Daoy (cell line): ENCODE data around the gene SLC24A1. TPM values are rescaled to one million over a fixed set of nuclear protein-coding genes. Genes with fewer than 3 reads are reported as not detected.

ENCODE experiments used
- DNase-seq: peaks from one replicate; pipeline ENCODE4 v3.0.0-alpha.2; 2015; ENCODE audit warnings: low read depth
- total RNA-seq: library from RNA; depleted of rRNA; stranded (reverse); fragments of >200 nt; shearing (Covaris generic); gene quantifications from 2 replicates; pipeline ENCODE4 v1.2.3, GENCODE V29; 2014; rRNA removed

SLC24A1 gene
- total RNA-seq, 1 experiment from 2014 or later: 2.9 TPM

DNA sequence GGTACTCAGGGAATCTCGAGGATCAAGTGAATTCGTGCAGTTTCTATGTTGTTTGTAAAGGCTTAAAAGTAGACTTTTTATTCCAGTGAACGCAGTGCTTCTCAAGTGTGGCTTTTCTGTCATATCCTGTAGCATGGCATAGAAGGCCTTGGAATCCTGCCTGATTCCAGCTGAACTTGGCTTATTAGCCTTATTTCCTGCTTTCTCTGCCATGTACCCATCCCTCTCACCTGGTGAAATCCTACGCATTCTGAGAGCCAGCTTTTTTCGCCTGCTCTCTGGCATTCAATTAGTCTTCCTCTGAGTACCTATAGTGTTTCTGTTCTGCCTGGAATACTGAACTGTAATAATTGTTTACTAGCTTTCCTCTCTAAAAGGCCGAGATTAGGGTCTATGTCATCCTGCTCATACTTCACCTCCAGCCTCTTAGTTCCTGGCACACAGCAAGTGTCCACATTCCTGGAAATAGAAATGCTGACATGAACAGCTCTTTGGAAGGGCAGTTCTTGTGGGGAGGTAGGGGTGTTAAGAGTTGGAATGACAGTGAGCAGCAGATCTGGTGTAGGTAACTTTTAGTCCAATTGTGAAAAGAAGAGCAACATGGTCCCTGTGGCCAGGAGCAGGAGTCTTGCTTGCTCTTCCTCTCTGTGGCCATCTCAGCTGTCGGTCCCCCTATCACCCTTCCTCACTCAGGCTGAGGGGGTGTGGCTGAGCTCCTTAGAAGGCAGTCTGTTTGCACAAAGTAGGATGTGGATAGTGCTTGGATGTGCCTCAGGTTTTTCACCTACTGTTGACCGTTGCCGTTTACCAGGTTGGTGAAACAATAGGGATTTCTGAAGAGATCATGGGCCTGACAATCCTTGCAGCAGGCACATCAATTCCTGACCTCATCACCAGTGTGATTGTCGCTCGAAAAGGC lies 30.4 kb downstream of the SLC24A1 start:
- no peak for DNase-seq

DNA sequence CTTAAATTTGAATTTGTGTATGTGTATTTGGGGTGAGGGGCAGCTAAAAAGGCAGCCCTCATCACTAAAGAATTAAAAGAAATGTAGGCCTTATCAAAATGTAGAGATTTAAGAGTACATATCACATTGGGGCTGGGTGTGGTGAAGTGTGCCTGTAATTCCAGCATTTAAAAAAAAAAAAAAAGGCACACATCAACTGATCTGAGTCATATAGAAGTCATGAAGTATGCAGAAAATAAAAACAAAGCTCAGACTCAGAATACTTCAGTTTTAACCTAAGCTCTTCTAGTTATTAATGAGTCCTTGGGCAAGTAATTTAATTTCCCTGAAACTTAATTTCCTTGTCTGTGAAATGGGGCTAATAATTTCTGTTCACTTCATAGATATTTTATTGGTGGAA lies 31.6 kb downstream of the SLC24A1 start:
- DNase-seq: no peak

DNA sequence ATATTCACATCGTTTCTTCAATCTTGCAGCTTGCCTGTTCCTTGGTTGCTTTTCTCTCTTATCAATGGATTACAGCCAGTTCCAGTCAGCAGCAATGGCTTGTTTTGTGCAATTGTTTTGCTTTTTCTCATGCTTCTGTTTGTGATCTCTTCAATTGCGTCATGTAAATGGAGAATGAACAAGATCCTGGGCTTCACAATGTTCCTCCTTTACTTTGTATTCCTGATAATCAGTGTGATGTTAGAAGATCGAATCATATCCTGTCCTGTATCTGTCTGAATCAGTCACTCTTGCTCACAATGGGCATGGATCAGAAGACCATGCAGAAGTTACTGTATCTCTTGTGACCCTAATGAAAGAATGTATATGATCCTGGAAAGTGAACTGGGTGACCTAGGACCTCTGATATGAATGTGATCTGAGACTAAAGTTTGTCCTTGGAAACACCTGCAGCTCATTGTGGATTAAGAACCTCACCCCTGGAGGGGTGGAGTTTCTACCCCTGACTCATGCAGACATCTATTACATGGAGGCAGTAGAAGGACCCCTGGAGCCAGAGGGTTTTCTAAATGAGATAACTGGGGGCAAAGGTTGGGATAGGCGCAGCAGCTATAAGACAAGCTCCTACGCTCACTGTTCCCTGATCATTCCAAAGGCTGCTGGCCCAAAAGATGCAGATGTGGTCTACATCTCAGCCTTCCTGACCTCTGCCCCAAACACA lies 32.2 kb downstream of the SLC24A1 start:
- no peak for DNase-seq

DNA sequence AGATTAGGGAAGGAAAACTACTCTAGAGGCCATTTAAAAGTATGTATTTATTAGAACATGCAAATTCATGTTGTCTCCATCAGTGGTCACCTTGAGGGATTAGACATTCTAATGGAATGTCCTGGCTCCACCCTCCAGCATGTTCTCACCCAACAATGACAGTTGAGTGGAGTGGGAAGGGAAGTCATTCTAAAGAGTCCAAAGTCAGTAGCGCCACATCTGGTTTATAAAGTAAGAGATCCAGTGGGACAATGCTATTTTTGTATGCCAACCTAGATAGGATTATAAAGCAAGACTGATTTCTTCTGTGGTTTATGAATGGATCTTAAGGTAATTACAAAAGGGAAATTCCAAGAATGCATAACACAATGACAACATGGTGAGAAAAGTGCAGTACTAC lies 33.3 kb downstream of the SLC24A1 start:
- peak; percentile 56 for DNase-seq

DNA sequence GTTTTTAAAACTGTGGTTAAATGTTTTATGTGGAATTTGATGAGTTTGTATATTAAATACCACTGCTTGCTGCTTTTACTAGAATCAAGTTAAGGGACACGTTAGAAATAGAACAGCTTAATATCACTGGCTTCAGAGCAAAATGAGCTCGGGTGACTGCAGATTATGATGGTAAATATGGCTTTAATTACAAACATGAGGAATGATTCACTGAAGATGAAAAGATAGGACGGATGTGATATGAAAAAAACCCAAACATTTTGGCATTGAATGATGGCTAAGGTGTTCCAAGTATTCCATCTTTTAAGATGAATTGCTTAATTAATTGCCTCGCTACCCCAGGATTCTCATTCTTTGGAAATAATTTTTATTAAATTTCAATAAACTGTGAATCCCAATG lies 33.7 kb downstream of the SLC24A1 start:
- DNase-seq: no peak

DNA sequence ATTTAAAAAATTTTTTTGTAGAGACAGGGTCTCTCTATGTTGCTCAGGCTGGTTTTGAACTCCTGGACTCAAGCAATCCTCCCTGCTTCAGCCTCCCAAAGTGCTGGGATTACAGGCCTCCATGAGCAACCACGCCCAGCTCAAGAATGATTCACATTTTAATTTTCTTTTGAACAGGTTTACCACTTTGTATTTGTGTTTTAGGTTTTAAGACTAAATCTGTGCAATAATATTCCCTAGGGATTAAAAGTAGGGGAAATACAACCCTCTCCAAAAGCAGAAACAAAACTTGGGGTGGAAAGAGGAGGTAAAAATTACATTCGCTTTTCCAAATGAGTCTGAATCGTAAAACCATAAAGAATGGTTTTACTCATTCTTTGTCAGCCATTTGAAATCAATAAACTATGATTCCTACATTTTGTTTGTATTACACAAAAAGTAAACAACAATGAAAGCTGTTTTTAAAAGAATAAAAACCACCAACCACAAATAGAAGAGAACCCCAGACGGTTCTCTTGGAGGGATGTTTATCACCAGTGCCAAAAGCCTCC lies 37.8 kb downstream of the SLC24A1 start:
- no peak for DNase-seq

DNA sequence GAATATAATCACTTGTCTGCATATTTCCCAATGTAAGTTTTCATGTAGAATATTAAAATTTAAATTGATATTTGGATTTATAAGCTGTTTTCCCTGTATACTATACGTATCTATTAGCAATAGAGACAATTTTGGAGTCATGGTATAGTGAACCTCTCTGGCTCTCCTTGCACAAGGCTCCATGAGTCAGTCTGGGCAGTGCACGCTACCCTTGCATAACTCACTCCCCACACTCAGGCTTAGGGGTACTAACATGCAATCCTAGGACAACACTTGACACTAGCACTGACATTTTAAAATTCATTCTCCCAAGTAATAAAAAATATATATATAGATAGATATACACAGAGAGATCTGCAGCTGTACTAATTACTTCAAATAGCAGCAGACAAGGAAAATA lies 39.2 kb downstream of the SLC24A1 start:
- no peak for DNase-seq

DNA sequence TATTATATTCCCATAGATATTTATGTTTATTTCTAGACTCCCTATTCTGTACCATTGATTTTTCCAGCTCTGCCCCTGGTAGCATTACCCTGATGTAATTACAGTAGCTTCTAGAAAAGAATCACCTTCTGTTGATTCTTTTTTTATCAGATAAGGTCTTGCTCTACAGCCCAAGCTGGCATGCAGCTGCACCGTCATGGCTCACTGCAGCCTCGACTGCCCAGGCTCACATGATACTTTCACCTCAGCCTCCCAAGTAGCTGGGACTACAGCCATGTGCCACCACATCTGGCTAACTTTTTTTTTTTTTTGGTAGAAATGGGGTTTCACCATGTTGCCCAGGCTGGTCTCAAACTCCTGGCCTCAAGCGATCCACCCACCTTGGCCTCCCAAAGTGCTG lies 41.8 kb downstream of the SLC24A1 start:
- DNase-seq: no peak

DNA sequence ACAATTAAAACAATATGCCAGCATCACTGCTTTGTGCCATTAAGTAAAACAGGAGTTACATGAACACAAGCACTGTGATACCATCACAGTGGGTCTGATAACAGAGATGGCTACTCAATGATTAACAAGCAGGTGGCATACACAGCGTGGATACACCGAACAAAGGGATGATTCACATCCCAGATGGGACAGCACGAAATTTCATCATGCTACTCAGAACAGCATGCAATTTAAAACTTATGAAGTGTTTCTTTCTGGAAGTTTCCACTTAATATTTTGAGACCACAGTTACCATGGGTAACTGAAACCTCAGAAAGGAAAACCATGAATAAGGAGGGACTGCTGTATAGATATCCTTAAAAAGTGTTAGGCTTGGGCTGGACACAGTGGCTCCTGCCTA lies 44.5 kb downstream of the SLC24A1 start:
- DNase-seq: no peak

DNA sequence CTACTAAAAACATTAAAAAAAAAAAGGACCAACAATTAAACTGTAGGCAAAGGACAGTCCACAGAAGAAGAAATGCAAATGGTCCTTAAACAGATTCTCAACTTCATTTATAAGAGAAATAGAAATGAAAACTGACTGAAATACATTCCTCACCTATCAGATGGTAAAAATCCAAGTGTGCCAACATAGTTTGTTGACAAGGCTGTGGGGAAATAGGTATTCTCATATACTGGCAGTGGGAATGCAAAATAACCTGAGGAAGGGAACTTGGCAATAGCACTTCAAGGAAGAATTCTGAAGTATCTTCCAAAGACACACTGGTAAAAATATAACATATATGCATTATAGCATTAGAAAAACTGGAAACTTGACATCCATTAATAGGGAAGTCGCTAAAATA lies 53.8 kb downstream of the SLC24A1 start:
- DNase-seq: no peak

DNA sequence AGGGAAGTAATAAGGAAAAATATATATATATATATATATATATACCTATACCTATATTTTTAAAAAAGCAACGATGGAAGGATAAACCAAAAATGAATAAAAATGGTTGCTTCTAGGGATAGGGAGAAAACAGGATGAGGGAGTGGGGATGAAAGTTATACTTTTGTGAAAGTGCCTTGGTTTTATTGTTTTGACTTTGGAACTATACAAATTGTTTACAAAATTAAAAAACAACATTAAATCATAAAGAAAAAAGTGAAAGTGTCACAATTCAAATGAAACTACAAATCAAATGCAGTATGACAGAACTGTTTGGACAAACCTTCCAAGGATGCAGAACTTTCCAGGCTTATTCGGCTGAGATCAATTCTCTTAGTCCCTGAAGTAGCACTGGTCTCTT lies 54.4 kb downstream of the SLC24A1 start:
- no peak for DNase-seq

DNA sequence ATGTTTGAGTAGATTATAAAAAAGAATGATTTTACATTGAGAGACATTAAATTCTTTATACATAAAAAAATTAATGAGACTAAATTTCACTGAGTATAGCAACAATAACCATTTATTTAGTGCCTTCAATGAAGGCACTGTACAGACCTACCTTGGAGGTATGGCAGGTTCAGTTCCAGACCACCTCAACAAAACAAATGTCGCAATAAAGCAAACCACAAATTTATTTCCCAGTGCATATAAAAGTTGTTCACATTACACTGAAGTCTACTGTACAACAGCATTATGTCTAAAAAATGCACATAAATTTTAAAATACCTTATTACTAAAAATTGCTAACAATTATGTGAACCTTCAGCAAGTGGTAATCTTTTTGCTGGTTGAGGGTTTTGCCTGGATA lies 58.8 kb downstream of the SLC24A1 start:
- no peak for DNase-seq

DNA sequence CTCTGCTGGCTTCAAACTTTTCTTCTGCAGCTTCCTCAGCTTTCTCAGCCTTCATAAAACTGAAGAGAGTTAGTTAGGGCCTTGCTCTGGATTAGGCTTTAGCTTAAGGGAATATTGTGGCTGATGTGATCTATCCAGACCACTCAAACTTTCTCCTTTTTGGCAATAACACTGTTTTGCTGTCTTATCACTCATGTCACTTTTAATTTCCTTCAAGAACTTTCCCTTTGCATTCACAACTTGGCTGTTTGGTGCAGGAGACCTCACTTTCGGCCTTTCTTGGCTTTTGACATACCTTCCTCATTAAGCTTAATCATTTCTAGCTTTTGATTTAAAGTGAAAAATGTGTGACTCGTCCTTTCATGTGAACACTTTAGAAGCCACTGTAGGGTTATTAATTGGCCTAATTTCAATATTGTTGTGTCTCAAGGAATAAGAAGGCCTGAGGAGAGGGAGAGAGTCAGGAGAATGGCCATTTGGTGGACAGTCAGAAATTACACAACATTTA lies 60.7 kb downstream of the SLC24A1 start:
- DNase-seq: no peak

DNA sequence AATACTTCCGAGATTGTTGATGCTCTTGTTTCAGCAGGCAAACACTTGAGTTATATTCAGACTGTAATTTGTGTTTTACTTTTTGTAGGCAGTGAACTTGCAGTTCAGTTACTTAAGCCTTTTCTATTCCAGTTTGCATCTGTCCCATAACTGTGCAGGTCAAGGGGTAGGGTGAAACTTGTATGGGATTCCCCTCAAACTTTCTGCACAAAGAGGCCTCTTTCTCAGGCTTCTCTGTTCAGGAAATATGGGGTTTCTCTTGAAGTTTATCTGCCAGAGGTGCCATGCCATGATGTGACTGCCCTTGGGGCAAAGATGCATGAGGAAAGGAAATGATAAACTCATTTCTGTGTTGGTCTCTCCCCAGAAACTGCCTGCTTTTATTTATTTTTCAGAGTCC lies 66.7 kb downstream of the SLC24A1 start:
- no peak for DNase-seq

DNA sequence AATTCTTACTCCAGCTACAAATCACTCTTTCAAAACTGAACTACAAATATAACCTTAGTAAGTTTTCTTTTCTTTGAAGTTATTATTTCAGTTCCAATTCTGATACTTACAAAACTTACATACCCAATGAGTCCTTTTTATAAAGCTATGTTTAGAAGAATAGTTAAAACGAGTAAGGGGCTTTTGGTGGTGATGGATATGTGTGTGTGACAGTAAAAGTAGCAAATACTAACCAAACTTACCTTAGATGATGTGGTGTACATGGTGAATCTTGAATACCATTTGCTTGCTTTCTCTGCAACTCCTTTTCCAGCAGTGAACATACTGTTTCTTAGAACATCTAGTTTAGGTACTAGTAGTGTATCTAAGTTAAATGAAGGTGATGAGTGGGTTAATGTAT lies 68.4 kb downstream of the SLC24A1 start:
- DNase-seq: no peak

DNA sequence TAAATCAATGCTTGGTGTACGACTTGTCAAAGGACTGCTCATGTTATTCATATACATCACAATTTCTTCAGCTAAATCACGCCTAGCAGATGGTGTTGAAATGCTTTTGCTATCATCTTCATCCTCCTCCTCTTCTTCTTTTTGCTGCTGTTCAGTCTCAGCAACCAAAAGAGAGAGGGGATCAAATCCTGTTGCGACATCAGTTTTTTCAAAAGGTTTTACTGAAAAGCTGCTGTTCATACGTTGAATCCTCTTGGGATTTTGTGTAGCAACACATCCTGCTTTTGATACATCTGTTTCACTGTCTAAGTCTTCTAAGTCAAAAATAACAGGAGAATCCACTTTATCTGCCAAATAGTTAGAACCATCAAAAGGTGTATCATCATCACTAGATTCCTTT lies 69.0 kb downstream of the SLC24A1 start:
- DNase-seq: no peak

DNA sequence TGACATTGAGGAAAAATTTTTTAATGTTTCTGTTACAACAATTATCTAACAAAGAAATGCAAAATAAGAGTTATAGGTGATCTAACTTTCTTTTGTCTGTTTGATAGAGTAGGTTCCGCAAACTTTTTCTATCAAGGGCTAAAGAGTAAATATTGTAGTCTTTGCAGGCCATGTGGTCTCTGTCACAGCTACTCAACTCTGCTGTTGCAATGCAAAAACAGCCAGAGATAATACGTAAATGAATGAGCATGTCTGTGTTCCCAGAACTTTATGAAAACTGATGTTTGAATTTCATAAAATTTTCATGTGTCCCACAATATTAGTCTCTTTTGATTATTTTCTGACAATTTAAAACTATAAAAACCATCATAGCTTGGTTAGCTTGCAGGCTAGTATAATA lies 73.3 kb downstream of the SLC24A1 start:
- no peak for DNase-seq

Other genes with a start within 250 kb of the SLC24A1 start
- not detected in 2 replicates for gene IGDCC3, start 243.9 kb upstream of the SLC24A1 start, total RNA-seq
- 0.24 and 0.34 TPM in 2 replicates for gene IGDCC4, start 199.0 kb upstream of the SLC24A1 start, total RNA-seq
- 21.0 and 24.9 TPM in 2 replicates for gene DPP8, start 104.2 kb upstream of the SLC24A1 start, total RNA-seq
- 105 and 109 TPM in 2 replicates for gene HACD3, start 91.5 kb upstream of the SLC24A1 start, total RNA-seq
- 20.2 and 30.9 TPM in 2 replicates for gene INTS14, start 10.8 kb upstream of the SLC24A1 start, total RNA-seq
- gene DENND4A, start 170.4 kb downstream of the SLC24A1 start, total RNA-seq: 8.6 and 20.9 TPM in 2 replicates
- gene RAB11A, start 247.6 kb downstream of the SLC24A1 start, total RNA-seq: 199 and 200 TPM in 2 replicates